ENCODE data around the gene TSPYL4. TPM values are rescaled to one million over a fixed set of nuclear protein-coding genes. Genes with fewer than 3 reads are reported as not detected.

TSPYL4 gene
- total and polyA plus RNA-seq, 2 donors (not counting 3 experiments of a cell fraction or from before 2014, with no cell fraction given) = 24.5 to 43.1 TPM

DNA sequence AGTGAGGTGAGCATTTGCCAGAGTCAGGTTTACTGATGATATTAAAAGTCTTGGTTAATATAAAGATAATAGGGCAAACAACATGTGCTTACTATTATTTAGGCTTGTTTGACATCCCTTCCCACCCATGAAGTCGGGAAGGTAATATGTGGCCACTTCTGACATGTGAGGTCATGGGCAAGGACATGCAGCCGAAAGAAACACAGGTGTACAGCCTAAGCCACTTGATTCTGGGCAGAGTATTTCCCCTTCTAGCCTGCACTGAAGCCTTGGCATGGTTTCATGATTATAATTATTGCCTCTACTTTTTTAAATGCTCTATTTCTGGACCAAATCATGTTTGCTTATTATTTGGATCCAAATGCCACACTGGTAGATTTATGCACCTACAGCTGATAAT lies 52.3 kb downstream of the TSPYL4 start:
- POLR2A ChIA-PET = no interaction called here
- H3K27ac ChIP-seq (ENCODE audit: insufficient read depth, low read depth, low read length) = no peak overlapping the region
- H3K4me1 ChIP-seq (ENCODE audit: control insufficient read depth, extremely low read depth, insufficient read depth, low read length) = no peaks in the 10 kb centered on the region
- no TSS peak for BruUV-seq (replicated peaks)
- no peak overlapping the region for H2AFZ ChIP-seq (ENCODE audit: low read depth, low read length)
- H3K4me3 ChIP-seq (replicated peaks in 1 of 3; ENCODE audit: insufficient read depth in 1 of 3, low read depth in 1 of 3, low read length in 3 of 3) = no peak overlapping the region
- FAIRE-seq (no peak), DNase-seq (ENCODE audit: low read depth, low spot score) (no peak)
- dilution Hi-C loops (cut with MboI; ENCODE audit: extremely low pct_ligation_motif_present, low sequenced_read_pairs) (no loop called here), intact Hi-C loops (cut with micrococcal nuclease) (no loop called here)
- H3K9me3 ChIP-seq (replicated peaks; ENCODE audit: control insufficient read depth, insufficient read depth, low read length) = no peaks in the 10 kb centered on the region
- no peak overlapping the region for H3K9ac ChIP-seq (replicated peaks; ENCODE audit: extremely low read depth, insufficient read depth, low read length)
- no peaks in the 10 kb centered on the region for H3K36me3 ChIP-seq (ENCODE audit: control insufficient read depth in 2 of 2, extremely low read depth in 1 of 2, insufficient read depth in 2 of 2, low read length in 2 of 2)
- no peaks in the 10 kb centered on the region for H3K9me1 ChIP-seq (replicated peaks; ENCODE audit: control insufficient read depth, extremely low read depth, insufficient read depth, low read length)
- TF ChIP-seq, protein P1, sequence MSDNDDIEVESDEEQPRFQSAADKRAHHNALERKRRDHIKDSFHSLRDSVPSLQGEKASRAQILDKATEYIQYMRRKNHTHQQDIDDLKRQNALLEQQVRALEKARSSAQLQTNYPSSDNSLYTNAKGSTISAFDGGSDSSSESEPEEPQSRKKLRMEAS (IDR thresholded peaks at IDR 0.05; ENCODE audit: insufficient read depth, insufficient read length) = no peak
- no peak for TF ChIP-seq POLR2A (IDR thresholded peaks at IDR 0.05; ENCODE audit: low read depth, low read length)
- no peak for TF ChIP-seq POLR2AphosphoS5 (IDR thresholded peaks at IDR 0.05; ENCODE audit: insufficient read depth, low read depth, low read length)
- TF ChIP-seq, protein P2, sequence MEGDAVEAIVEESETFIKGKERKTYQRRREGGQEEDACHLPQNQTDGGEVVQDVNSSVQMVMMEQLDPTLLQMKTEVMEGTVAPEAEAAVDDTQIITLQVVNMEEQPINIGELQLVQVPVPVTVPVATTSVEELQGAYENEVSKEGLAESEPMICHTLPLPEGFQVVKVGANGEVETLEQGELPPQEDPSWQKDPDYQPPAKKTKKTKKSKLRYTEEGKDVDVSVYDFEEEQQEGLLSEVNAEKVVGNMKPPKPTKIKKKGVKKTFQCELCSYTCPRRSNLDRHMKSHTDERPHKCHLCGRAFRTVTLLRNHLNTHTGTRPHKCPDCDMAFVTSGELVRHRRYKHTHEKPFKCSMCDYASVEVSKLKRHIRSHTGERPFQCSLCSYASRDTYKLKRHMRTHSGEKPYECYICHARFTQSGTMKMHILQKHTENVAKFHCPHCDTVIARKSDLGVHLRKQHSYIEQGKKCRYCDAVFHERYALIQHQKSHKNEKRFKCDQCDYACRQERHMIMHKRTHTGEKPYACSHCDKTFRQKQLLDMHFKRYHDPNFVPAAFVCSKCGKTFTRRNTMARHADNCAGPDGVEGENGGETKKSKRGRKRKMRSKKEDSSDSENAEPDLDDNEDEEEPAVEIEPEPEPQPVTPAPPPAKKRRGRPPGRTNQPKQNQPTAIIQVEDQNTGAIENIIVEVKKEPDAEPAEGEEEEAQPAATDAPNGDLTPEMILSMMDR (IDR thresholded peaks at IDR 0.05; ENCODE audit: extremely low read depth in 1 of 2, insufficient read depth in 1 of 2, low read depth in 1 of 2, low read length in 2 of 2) = no peak
- no peak for TF ChIP-seq MYC (IDR thresholded peaks at IDR 0.05; ENCODE audit: low read depth, low read length)
- TF ChIP-seq EZH2 (IDR thresholded peaks at IDR 0.05; ENCODE audit: borderline replicate concordance, low read depth, low read length, severe bottlenecking) = no peak
- no peak for TF ChIP-seq JUN (IDR thresholded peaks at IDR 0.05; ENCODE audit: borderline replicate concordance, insufficient read depth, insufficient read length, low read depth)
- TF ChIP-seq FOS (IDR thresholded peaks at IDR 0.05; ENCODE audit: borderline replicate concordance, insufficient read depth, low read length) = no peak
- TF ChIP-seq GATA2 (IDR thresholded peaks at IDR 0.05; ENCODE audit: insufficient read depth, insufficient read length, low read depth, low read length) = no peak
- CTCF ChIA-PET = no interaction called here
- no peaks in the 10 kb centered on the region for H3K79me2 ChIP-seq (ENCODE audit: control insufficient read depth, insufficient read depth, low read length)
- no peaks in the 10 kb centered on the region for H4K20me1 ChIP-seq (replicated peaks; ENCODE audit: control insufficient read depth, extremely low read depth, insufficient read depth, low read length)
- H3K4me2 ChIP-seq (ENCODE audit: insufficient read depth, low read length) = no peak overlapping the region
- H3K27me3 ChIP-seq (ENCODE audit: control insufficient read depth in 2 of 2, insufficient read depth in 2 of 2, low read length in 2 of 2) = no peaks in the 10 kb centered on the region

Measured in endothelial cell of umbilical vein (primary cell).